NCI-H446 treated with DMSO at 0.1 percent for 48 hours (cell line): ENCODE measurements around the gene ARTN.

Experiments
- DNase-seq: peaks from one replicate; lab custom pipeline; 2025; lab: John Stamatoyannopoulos, UW

Gene ARTN, protein sequence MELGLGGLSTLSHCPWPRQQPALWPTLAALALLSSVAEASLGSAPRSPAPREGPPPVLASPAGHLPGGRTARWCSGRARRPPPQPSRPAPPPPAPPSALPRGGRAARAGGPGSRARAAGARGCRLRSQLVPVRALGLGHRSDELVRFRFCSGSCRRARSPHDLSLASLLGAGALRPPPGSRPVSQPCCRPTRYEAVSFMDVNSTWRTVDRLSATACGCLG

DNA sequence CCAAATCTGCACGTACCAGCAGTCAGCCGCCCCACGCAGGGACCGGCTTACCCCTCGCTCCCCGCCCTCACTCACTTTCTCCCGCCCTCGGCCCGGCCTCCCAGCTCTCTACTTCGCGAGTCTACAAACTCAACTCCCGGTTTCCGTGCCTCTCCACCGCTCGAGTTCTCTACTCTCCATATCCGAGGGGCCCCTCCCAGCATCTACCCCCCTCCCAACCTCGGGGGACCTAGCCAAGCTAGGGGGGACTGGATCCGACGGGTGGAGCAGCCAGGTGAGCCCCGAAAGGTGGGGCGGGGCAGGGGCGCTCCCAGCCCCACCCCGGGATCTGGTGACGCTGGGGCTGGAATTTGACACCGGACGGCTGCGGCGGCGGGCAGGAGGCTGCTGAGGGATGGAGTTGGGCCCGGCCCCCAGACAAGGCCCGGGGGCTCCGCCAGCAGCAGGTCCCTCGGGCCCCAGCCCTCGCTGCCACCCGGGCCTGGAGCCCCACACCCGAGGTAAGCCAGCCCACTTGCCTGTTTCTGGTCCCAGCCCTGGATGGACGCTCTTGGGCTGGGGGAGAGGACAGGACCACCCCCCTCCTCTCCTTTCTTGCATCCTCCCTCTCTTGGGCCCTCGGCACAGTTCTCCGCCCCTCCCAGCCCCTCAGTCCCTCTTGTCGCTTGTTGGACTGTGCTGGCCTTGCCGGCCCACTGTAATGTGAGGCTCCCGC, at the start of gene ARTN:
TSS of gene ARTN (plus strand) at position 416 of the 715 bp plus-strand sequence. CDS start 1,856 bp downstream, outside the sequence.
- DNase-seq: no peak

DNA sequence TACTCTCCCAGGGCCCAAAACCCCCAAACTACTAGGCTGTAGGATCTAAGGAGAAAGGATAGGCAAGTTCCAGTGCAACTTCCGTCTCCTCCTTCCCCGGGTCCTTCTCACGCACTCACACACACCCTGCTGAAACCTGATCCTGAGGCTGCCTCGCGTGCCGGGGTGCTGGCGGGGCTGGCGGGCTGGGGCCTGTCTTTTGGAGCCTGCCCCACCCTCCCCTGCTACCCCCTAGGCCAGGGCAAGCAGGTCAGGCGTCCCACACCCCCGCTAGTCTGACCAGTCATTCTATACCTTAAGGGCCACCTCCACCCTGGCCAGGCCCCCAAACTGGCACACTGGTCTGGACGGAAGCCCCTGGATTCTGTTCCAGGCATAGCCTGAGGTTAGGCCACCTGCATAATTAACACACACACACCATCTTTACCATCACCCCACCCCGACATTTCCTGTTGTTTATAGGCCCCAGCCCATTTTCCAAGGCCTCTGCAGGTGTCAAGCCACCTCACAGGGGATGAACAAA, 48.3 kb upstream of the ARTN start:
- no peak for DNase-seq

DNA sequence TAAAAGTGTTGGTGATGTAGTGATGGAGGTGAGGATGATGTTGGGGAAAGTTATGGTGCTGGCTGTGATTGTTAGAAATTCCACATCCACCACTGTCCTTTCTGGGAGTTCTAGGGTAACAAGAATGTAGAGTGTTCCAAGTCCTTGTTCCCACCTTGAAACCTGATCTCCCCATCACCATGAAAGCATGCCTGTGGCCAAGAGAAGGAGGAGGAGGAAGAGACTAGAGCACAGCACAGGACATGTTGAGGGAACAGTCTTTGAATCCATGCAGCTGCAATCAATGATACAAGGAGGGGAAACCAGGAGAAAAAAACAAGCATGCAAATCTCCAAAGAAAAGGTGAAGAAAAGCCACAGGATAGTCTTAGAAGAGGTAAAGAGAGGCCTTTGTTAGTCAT, 45.9 kb upstream of the ARTN start:
- no peak for DNase-seq

DNA sequence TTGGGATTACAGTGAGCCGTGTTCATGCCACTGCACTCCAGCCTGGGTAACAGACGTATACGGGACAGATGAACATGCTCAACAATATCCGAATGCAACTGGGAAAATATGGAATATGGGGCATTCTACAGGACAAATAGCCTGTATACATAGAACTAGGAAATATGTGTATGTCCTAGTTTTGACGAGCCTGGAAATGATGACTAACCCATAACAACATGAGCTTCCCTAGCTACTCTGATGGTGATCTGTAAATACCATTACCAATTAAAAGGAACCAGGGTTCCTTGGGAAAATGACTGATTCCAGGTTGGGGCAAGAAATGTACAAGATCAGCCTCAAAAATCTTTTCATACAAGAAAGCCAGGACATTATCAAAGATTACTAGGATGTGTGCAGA, 42.8 kb upstream of the ARTN start:
- no peak for DNase-seq

DNA sequence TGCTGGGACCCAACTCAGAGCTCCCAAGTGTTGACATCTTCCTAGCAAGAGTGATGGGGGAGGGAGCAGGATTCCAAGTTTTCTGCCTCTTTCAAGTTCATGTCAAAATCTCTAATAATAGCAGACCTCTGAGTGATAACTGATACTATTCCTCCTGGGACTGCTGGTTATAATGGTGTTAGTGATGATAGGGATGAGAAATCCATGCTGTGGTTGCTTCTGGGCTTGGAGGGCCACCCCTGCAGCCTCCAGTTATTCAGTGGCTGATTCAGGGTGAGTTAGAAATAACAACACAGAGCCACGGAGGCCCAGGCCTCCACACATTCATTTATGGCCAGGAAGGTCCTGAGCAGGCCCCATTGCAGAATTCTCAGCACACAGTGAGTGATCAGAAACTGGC, 40.6 kb upstream of the ARTN start:
- DNase-seq: no peak

DNA sequence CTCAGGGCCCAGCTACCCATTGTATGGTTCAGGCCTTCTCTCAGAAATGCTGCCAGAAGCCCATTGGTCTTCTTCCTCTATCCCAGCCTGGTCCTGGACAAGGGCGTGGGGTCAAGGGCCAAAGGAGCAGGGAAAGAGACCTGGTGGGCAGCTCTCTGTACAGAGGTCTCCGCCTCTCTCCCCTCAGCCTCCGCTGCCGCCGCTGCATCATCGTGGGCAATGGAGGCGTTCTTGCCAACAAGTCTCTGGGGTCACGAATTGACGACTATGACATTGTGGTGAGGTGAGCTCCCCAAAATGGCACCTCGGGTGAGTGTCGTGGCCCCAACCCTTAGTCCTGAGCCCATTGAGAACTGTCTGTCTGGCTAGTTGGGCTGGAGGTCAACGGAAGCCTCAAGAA, 34.6 kb upstream of the ARTN start:
- no peak for DNase-seq

DNA sequence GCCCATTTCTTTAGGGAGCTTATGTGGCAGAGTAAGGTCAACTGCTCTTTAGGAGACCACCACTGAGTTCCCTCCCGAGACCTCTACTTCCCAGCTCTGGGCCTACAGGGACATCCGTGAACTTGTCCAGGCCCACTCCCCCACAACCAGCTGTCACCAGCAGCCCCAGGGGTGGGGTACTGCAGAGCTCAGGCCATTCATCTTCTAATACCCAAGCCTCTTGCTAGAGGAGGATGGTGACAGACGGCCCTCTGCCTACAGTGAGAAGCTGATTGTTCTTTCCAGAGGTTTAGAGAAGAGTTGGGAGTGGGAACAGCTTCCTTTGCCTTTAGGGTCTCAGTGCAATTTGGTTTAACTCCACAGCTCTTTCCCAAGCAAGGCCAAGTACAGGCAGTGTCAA, 33.2 kb upstream of the ARTN start:
- DNase-seq: no peak

DNA sequence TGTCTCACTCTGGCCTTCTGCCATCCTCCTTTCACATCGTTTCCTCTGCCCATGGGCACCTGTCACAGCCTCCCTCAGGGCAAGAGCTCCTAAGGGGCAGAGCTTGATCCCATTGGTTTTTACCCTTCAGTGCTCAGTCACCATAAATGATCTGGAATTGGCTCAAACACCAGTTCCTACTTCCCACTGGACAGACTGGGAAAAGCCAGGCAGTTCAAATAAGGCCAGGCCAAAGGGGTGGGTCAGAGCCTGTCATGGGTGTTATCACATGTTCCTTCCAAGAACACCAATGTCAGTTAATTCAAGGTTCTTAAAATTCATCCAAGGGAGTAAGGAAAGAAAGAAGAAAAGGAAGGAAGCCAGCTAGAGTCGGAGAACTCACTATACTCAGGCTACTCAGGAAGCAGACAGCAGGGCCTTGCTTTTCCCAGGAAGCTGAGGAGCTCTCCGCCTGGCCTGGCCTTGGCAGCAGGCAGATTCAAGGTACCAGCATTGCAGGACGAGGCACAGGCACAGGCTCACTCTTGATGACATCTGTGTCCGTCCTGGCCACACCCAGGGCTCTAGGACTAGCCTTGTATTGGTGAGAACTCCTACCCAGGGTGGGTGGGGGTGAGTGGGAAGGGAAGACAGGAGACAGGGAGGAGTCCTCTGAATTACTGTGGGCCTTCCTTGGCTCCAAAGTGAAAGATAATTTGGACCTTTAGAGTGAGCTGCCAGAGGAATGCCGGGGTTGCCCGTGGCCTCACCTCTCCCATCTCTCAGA, 32.2 kb upstream of the ARTN start:
- no peak for DNase-seq

DNA sequence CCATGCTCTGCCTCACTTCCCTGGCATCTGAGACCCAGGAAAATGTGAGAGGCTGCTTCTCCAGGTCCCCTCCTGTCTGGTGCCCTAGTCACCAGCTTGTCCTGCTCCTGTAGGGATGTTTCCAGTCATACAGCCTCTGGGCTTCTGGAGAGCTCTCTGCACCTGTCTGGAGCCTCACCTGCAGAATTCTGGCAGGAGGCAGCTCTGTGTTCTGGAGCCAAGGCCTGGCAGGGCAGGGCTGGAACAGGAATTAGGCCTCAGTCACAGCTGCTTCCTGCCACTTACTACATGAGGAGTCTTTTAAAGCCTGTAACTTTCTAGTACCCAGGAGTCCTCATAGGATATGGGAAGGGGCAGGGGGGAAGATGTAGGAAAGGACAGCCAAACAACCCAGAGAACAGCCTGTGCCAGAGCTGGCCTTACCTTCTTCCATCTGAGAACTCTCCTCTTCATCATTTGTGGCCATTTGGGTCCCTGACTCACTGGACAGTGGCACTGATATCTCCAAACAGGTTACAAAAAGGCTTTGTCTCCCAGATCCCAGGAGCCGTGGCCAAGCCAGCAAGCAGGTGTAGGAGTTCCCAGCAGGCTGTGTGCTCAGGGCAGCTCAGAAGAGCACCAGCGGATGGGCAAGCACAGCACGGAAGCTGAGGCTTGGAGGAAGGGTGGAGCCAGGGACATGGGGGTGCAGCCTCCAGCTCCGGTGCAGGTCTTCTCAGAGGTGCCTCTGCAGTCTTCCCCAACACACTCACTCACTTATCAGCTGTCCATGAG, 31.4 kb upstream of the ARTN start:
- DNase-seq: no peak

DNA sequence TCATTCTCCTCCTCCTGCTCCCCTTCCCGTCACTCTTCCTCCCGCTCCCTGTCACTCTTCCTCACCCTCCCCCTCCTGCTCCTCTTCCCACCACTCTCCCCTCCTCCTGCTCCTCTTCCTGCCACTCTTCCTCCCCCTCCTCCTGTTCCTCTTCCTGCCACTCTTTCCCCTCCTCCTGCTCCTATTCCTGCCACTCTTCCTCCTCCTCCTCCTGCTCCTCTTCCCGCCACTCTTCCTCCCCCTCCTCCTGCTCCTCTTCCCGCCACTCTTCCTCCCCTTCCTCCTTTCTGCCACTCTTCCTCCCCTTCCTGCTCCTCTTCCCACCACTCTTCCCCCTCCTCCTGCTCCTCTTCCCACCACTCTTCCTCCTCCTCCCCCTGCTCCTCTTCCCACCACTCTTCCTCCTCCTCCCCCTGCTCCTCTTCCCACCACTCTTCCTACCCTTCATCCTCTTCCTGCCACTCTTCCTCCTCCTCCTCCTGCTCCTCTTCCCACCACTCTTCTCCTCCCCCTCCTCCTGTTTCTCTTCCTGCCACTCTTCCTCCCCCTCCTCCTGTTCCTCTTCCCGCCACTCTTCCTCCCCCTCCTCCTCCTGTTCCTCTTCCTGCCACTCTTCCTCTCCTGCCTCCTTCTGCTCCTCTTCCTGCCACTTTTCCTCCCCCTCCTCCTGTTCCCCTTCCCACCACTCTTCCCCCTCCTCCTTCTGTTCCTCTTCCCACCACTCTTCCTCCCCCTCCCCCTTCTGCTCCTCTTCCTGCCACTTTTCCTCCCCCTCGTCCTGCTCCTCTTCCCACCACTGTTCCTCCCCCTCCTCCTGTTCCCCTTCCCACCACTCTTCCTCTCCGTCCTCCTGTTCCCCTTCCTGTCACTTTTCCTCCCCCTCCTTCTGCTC, 28.7 kb upstream of the ARTN start:
- DNase-seq: no peak

DNA sequence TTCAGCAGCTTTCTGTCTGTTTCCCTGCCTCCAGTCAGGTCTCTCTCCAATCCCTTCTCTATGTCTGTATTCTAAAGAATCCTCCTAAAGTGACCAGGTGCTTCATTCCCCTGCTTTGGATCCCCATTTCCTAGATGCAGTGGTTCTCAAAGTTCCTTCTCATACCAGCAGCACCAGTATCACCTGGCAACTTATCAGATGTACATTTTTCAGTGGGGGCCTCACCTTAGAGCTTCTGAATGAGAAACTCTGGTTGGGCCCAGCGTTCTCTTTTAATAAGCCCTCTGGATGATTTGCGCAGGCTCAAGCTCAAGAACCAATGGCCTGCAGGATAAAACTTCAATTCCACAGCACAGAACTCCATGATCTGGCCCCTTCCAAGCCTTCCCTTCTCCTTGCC, 25.4 kb upstream of the ARTN start:
- no peak for DNase-seq

DNA sequence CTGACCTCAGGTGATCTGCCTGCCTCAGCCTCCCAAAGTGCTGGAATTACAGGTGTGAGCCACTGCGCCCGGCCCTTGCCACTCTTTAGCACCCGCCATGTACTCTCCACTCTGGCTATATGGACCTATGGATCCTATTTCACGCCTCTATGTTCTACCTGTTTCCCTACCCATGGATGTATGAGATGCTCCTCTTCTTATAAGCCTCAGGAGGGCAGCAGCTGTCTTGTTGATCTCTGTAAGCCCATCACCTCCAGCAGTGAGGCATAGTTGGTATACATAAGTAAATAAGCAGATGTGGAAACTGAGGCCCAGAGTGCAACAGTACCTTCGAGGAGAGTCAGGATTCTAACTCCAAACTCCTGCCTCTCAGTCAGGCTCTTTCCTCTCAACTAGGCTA, 24.7 kb upstream of the ARTN start:
- DNase-seq: no peak

DNA sequence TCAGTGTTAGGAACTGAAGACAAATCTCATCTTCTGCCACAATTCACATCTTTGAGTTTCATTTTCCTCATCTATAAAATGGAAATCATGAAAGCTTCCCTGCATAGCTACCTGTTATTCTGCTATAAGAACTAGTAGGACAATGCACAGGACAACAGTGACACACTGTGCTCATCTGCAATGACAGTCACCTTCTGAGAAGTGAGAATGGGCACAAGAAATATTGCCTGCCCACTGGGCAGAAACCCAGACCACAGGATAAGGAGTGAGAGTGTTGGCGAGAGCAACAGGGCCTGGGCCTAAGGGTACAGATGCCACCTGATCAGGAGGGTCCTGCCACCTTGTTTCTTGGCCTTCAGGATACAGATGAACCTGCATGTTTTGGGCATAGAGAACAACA, 23.3 kb upstream of the ARTN start:
- no peak for DNase-seq

DNA sequence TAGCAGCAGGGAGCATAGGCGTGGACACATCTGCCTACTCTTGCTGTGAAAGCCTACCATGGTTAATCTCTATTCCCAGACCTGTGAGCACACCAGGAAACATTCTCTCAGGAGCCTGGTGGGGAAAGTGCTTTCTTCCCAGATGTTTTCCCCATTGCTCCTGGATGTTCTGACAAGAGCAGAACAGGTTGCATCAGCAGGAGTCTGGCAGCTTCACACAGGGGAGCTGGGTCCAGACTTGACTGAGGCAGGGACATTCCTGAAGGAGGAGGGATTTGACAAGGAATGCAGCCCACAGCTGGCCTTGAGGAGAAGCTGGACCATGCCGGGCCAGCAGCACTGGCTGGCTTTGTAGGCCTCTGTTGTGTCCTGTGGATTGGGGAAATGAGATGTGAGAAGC, 21.0 kb upstream of the ARTN start:
- no peak for DNase-seq

DNA sequence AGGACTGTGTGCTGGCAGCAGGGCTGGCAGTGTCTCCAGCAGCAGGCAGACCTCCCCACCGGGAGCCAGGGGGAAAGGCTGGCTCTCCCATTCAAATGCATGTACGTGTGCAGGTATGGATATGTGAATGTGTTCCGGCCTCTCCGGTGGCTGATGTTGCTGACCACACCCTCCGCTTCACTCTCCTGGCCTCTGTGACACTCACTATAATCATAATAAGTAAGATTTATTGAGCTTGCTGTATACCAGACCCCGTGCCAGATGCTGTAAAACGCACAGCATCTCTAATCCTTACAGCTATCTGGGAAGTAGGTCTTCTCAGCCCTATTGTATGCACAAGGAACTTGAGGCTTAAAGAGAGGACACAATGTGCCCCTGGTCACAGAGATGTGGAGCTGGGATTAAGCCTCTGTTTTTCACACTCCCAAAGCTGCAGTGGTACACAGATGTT, 20.5 kb upstream of the ARTN start:
- no peak for DNase-seq

DNA sequence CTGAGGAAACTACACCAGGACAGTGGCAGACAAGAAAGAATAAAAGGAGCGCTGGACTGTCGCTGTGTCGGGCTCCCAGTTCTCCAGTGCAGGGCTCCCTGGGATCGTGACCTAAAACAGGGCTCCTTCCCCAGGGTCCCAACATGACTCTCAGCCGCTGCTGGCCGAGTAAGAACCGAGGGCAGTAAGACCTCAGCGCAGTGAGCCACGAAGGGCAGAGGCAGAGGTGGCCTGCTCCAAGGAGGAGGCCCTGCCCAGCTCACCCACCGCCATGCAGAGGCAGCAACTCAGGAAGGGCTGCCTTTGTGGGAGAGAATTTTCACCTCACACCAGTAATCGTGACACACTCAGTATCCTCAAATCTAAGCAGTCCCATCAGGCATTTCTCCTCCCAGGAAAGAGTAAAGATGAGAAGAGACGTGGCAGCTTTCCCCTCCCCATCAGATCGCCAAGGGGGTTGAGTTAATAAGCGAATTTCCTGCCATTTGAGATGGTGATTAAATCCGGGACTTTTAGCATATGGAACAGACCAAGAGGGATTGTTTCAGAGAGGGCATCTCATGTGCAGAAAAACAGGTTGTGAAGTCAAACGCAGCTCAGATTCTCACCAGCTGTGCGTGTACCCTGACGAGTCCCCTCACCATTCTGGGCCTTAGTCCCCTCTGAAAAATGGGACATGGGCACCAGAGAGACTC, 19.8 kb upstream of the ARTN start:
- DNase-seq: no peak

DNA sequence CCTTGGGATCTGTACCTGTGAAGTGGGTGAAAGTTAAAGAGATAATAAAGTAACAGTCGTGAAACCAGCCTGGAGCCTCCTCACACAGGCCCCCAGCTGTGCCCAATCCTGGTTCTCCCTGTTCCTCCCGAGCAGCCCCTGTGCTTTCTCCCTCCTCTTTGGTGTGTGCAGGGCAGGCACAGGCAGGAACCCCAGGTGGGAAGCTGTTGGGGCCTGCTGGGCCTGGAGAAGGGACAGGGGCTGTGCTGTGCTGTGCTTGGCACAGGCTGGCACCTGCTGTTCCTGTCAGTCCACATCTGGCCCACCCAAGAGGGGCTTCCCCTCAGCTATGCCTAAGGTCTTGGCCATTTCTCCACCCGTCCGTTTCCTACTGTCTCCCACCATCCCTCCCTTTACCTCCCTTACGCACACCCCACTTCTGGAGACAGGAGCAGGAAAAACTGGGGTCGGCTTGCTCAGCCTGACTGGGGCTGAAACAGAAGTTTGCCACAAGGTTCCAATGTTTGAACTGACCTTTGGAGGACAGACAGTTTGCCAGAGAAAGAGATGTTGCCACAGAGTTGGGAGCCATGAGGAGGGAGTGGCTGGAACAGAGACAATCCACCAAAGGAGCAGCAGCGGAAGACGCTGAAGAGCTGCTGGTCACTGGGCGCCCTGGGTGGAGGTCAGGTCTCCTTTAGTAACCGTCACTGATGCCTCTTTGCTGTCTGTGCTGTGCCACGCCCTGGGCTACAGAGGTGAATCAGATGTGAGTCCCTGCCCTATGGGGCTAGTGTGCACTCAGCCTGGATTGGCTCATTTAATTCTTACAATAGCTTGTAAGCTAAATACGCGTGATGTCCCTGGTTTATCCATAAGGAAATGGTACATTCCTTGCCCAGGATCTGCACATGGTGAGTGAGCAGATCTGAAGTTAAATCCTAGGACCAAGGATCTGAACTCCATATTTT, 18.8 kb upstream of the ARTN start:
- no peak for DNase-seq

DNA sequence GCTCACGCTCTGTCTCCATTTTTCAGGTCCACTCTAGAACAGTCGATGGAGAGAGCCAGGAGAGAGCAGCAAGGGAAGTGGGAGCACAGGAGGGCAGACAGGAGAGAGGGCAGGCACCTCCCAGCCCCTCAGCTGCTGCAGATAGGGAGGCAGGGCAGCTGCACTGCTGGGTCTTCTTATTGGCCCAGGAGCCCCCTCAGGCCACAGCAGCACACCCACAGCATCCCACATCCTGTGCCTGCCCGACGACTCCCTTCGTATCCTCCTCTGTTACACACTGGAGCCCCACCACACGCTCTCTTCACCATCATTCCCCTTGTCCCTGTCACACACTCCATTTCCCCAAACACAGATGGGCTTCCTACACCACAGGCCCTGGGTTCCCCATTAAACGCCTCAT, 13.7 kb upstream of the ARTN start:
- DNase-seq: no peak

DNA sequence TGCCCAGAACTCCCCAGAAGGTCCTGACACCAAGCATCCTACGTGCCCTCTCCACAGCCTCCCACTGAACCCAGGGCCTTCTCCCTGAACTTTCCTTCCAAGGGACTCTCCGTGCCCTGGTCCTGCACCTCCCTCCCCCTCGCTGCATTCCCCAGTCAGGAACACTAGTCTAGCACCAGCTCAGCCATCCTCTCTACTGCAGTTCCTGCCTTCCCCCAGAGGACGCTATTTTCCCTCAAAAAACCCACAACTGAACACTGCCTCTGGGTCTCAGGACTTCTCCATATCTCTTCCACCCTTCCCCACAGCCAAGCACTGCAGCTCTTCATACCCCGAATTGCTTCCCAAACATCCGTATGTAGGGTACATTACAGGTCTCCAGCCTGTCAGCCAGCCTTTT, 12.6 kb upstream of the ARTN start:
- no peak for DNase-seq
